HG02798 (cell line): ENCODE results near the gene DYNLT1.
"Not testable (repeated sequence)": the region's sequence is repeated elsewhere in the genome, so short reads cannot be mapped to it uniquely, and the experiment has no call there.

ENCODE experiments used
- ATAC-seq: cut with Tn5 transposase; IDR thresholded peaks from one replicate; pipeline ENCODE4 v1.9.1; 2021; ENCODE audit warnings: mild to moderate bottlenecking; ENCODE audit not compliant: unreplicated experiment, poor library complexity

The DYNLT1 gene

GRCh38 chr6:158644231-158645063 lies at the start of gene DYNLT1:
Gene DYNLT1 (minus strand): TSS chr6:158644743. CDS start chr6:158644708, 35 bp downstream.
- ATAC-seq = peak; percentile 79

- ATAC-seq = no peak
Observed at GRCh38 chr6:158688860-158689259, 44.3 kb upstream of the DYNLT1 start.

GRCh38 chr6:158687506-158687905 lies 43.0 kb upstream of the DYNLT1 start:
- ATAC-seq = no peak

GRCh38 chr6:158686791-158687381 lies 42.3 kb upstream of the DYNLT1 start:
- peak; percentile 71 for ATAC-seq

- ATAC-seq = no peak
Observed at GRCh38 chr6:158686311-158686710, 41.8 kb upstream of the DYNLT1 start.

- no peak for ATAC-seq
Observed at GRCh38 chr6:158684745-158685324, 40.3 kb upstream of the DYNLT1 start.

GRCh38 chr6:158684311-158684710 lies 39.8 kb upstream of the DYNLT1 start:
- no peak for ATAC-seq

- no peak for ATAC-seq
Observed at GRCh38 chr6:158680481-158680880, 35.9 kb upstream of the DYNLT1 start.

- ATAC-seq = no peak
Observed at GRCh38 chr6:158680015-158680414, 35.5 kb upstream of the DYNLT1 start.

GRCh38 chr6:158677906-158678578 lies 33.5 kb upstream of the DYNLT1 start:
- no peak for ATAC-seq

GRCh38 chr6:158677094-158677493 lies 32.6 kb upstream of the DYNLT1 start:
- ATAC-seq = not testable (repeated sequence)

- no peak for ATAC-seq
Observed at GRCh38 chr6:158674342-158675131, 30.0 kb upstream of the DYNLT1 start.

GRCh38 chr6:158672726-158673125 lies 28.2 kb upstream of the DYNLT1 start:
- no peak for ATAC-seq

- ATAC-seq = not testable (repeated sequence)
Observed at GRCh38 chr6:158672119-158672518, 27.6 kb upstream of the DYNLT1 start.

GRCh38 chr6:158669145-158670035 lies 24.8 kb upstream of the DYNLT1 start:
- ATAC-seq = no peak

GRCh38 chr6:158668707-158669103 lies 24.2 kb upstream of the DYNLT1 start:
- ATAC-seq = no peak

GRCh38 chr6:158667360-158667981 lies 22.9 kb upstream of the DYNLT1 start:
- ATAC-seq = no peak

- no peak for ATAC-seq
Observed at GRCh38 chr6:158666628-158667359, 22.3 kb upstream of the DYNLT1 start.
